Natural killer cell (primary cell): ENCODE data around the gene CSNK2A1. TPM values are rescaled to one million over a fixed set of nuclear protein-coding genes. Genes with fewer than 3 reads are reported as not detected.

Source experiments
- ATAC-seq, 3 donors: fragments of 150-1000 bp in 2 of 3; fragments of 200-7000 bp in 1 of 3; cut with Tn5 transposase; 1 replicate in 1 of 3; 2 replicates in 2 of 3; pipeline ENCODE4 v1.10.0; 2021; ENCODE audit warnings: mild to moderate bottlenecking in 2 of 3, moderate library complexity in 2 of 3
- DNase-seq, 2 donors: peaks; one replicate each; pipeline versions ENCODE4 v3.0.0 to v3.0.0-alpha.2; 2013 to 2021; ENCODE audit warnings: mixed read lengths in 1 of 2
- H3K27ac ChIP-seq: one replicate; pipeline ENCODE4 v1.5.1; 2013; ENCODE audit warnings: mild to moderate bottlenecking, low read length
- H3K27me3 ChIP-seq: one replicate; pipeline ENCODE4 v1.6.1; 2013; ENCODE audit warnings: low read length; ENCODE audit not compliant: control insufficient read depth, insufficient read depth
- H3K36me3 ChIP-seq: one replicate; pipeline ENCODE4 v1.6.1; 2013; ENCODE audit warnings: low read length; ENCODE audit not compliant: control insufficient read depth, insufficient read depth
- H3K4me1 ChIP-seq: one replicate; pipeline ENCODE4 v1.6.1; 2013; ENCODE audit warnings: low read length; ENCODE audit not compliant: control insufficient read depth, insufficient read depth
- H3K4me3 ChIP-seq: one replicate; pipeline ENCODE4 v1.5.1; 2013; ENCODE audit warnings: low read length
- H3K9me3 ChIP-seq: one replicate; pipeline ENCODE4 v1.6.1; 2013; ENCODE audit warnings: low read length; ENCODE audit not compliant: control insufficient read depth, insufficient read depth
- H3K27ac Mint-ChIP-seq, 2 donors: one replicate each; pipeline ENCODE4 v1.8.0; 2022; ENCODE audit warnings: mild to moderate bottlenecking in 2 of 2, mixed read lengths in 2 of 2, moderate library complexity in 1 of 2
- H3K27me3 Mint-ChIP-seq, 2 donors: one replicate each; pipeline ENCODE4 v1.8.0; 2022; ENCODE audit warnings: low read depth in 2 of 2, mixed read lengths in 2 of 2
- H3K36me3 Mint-ChIP-seq: one replicate; pipeline ENCODE4 v1.8.0; 2022; ENCODE audit warnings: mixed read lengths
- H3K4me1 Mint-ChIP-seq, 2 donors: one replicate each; pipeline ENCODE4 v1.8.0; 2022; ENCODE audit warnings: mixed read lengths in 2 of 2
- H3K4me3 Mint-ChIP-seq: one replicate; pipeline ENCODE4 v1.8.0; 2022; ENCODE audit warnings: mild to moderate bottlenecking, moderate library complexity, mixed read lengths
- H3K9me3 Mint-ChIP-seq, 2 donors: one replicate each; pipeline ENCODE4 v1.8.0; 2022; ENCODE audit warnings: mixed read lengths in 2 of 2
- CTCF ChIP-seq: fragments of 200-600 bp; IDR thresholded peaks from one replicate; pipeline ENCODE4 v1.8.0; 2022; ENCODE audit warnings: antibody characterized with exemption
- WGBS: methylation state at CpG from one replicate; pipeline ENCODE4 v1.1.7; 2013; ENCODE audit warnings: missing lambda C conversion rate; ENCODE audit not compliant: insufficient coverage; 5-methylcytosine and 5-hydroxymethylcytosine counted together
- intact Hi-C: fragments of 100-400 bp; cut with micrococcal nuclease; formaldehyde crosslinking; loops from one replicate; pipeline ENCODE4 v1.14.2; 2022
- total RNA-seq, 4 donors: library from RNA; stranded (reverse); fragments of 120-200 nt in 1 of 4; gene quantifications; one replicate each; pipeline versions ENCODE4 v1.2.3 to v1.2.4, GENCODE V29; 2013 to 2022

Gene CSNK2A1
- total RNA-seq, 3 donors from 2014 or later (not counting 1 experiment from before 2014, with no cell fraction given) = 88.8 to 92.6 (median 88.9) TPM

DNA sequence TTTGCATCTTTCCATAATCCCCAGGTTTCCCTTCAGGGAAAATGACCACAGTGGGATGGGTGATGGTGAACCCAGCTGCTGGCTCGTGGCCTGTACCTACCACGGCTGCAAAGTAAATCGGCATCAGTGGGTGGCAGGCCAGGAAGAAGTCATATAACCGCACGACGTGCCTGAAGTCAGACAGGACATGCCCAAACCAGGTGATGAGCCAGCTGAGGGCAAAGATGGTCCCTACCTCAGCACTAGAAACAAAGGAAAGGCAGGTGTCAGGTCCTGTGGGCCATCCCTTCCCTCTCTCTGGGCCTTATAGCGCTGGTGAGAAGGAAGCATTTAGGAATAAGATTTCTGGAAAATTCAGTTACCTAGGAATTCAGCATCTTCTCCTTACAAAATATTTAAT, 103.4 kb downstream of the CSNK2A1 start:
- 94% methylated on average over 6 of the region's 7 CpGs for WGBS
- H3K4me3 Mint-ChIP-seq = peak overlapping the region; percentile 51
- ATAC-seq (no peak), DNase-seq (no peak)
- no peaks in the 10 kb centered on the region for H3K27me3 ChIP-seq
- TF ChIP-seq CTCF = no peak
- H3K27ac Mint-ChIP-seq = peak overlapping the region; percentile 86 to 87
- H3K9me3 ChIP-seq = no peaks in the 10 kb centered on the region
- H3K9me3 Mint-ChIP-seq = no peaks in the 10 kb centered on the region
- peaks cover 50% of the 10 kb centered on the region for H3K36me3 ChIP-seq
- intact Hi-C loops = no loop called here
- peaks cover 6% of the 10 kb centered on the region for H3K36me3 Mint-ChIP-seq
- H3K27ac ChIP-seq = no peak overlapping the region
- H3K27me3 Mint-ChIP-seq = no peaks in the 10 kb centered on the region
- H3K4me1 Mint-ChIP-seq = peaks cover 37 to 46% of the 10 kb centered on the region in 2 donors
- H3K4me1 ChIP-seq = peaks cover 46% of the 10 kb centered on the region
- H3K4me3 ChIP-seq = no peak overlapping the region

- no peak for TF ChIP-seq CTCF
- peaks cover 59% of the 10 kb centered on the region for H3K4me1 ChIP-seq
- Mint-ChIP-seq H3K9me3 (no peaks in the 10 kb centered on the region), H3K36me3 (peaks cover 6% of the 10 kb centered on the region), H3K4me1 (peaks cover 39 to 52% of the 10 kb centered on the region in 2 donors), H3K27ac (peak overlapping the region; percentile 86 to 87), H3K27me3 (no peaks in the 10 kb centered on the region), H3K4me3 (peak overlapping the region; percentile 86)
- H3K36me3 ChIP-seq = peaks cover 49% of the 10 kb centered on the region
- DNase-seq = peak; percentile 43 to 83
- peak overlapping the region; percentile 31 for H3K4me3 ChIP-seq
- peak overlapping the region; percentile 58 for H3K27ac ChIP-seq
- no peaks in the 10 kb centered on the region for H3K9me3 ChIP-seq
- peak; percentile 68 to 82 (median 79) for ATAC-seq
- no peaks in the 10 kb centered on the region for H3K27me3 ChIP-seq
- intact Hi-C loops = no loop called here
- WGBS = 17% methylated on average over 18 of the region's 18 CpGs
These were observed 104.8 kb downstream of the CSNK2A1 start for GRCh38 chr20:438571-439469.

- no peaks in the 10 kb centered on the region for H3K9me3 ChIP-seq
- DNase-seq = peak in 1 of 2 donors; percentile 35
- intact Hi-C loops = no loop called here
- H3K36me3 ChIP-seq = peaks cover 45% of the 10 kb centered on the region
- ATAC-seq = peak; percentile 5 to 38 (median 10)
- Mint-ChIP-seq H3K4me3 (peak overlapping the region; percentile 86), H3K9me3 (no peaks in the 10 kb centered on the region), H3K27me3 (no peaks in the 10 kb centered on the region), H3K36me3 (no peaks in the 10 kb centered on the region), H3K27ac (peak overlapping the region; percentile 86 to 87), H3K4me1 (peaks cover 48 to 61% of the 10 kb centered on the region in 2 donors)
- no peaks in the 10 kb centered on the region for H3K27me3 ChIP-seq
- TF ChIP-seq CTCF = no peak
- peaks cover 68% of the 10 kb centered on the region for H3K4me1 ChIP-seq
- peak overlapping the region; percentile 58 for H3K27ac ChIP-seq
- peak overlapping the region; percentile 31 for H3K4me3 ChIP-seq
- WGBS = 34% methylated on average over 6 of the region's 6 CpGs
These were observed 105.7 kb downstream of the CSNK2A1 start for GRCh38 chr20:437787-438486.
